IPS-18c (cell line): ENCODE results near the gene NDUFA8.

Experiments used
- H3K4me3 ChIP-seq: 2 replicates; pipeline ENCODE4 v1.7.0; 2013; ENCODE audit warnings: low read depth, mild to moderate bottlenecking, low read length, moderate library complexity; ENCODE audit not compliant: insufficient read depth
- H3K9me3 ChIP-seq: one replicate; pipeline ENCODE4 v1.6.1; 2013; ENCODE audit warnings: mild to moderate bottlenecking, low read length, moderate library complexity; ENCODE audit not compliant: control insufficient read depth, insufficient read depth

NDUFA8 gene

DNA sequence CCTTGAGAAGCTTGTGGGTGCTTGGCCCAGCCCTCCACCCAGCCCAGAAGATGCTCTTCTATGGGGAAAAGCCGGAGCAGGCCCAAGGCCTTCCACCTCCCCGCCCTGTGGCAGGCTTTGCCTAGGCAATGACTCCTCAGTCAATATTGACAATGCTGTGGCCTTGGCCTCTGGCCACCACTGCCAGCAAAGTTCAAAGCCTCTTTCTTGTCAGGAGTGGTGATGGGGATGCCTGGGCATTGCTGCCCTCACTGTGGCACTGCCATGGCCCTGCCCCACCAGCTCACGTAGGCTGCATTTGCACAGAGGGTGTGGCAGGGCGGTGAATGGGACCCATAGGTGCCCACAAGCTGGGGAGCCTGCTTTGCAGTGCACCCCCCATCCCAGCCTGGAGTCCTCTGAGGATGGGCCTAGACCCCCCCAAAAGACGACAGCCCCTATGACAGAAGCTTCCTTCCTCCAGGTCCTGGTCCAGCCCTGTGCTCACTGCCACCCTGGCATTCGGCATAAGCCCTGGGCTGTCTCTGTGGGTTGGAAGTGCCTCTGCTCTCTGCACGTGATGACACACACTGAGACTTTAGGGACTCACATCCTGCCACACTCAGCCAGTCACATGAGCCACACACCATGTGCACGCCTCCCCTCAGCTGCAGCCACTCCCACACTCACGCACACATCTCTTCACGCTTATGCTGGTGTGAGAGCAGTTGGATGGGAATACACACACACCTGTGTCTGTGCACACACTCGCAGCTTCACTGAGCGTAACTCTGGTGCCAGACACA lies 31.2 kb upstream of the NDUFA8 start:
- H3K9me3 ChIP-seq = peaks cover 2% of the 10 kb centered on the region
- H3K4me3 ChIP-seq = no peak overlapping the region

DNA sequence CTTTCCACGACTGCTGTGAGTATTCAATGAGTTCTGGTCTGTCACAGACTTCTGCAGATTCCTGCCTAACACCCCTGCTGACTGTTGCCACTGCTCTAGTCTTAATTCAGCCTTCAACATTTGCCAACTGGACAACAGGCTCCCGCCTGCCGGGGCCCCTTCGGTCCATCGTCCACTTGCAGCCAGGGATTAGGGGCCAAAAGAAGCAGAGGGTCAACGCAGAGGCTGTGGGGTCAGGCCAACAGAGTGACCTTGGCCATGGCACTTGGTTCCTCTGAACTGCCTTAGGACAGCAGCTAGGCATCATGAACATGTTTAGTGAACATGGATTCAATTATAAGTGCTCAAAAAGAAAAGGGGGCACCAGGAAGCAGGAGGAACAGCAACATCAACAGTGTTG lies 28.8 kb upstream of the NDUFA8 start:
- Histone ChIP-seq H3K4me3 (no peak overlapping the region), H3K9me3 (peaks cover 2% of the 10 kb centered on the region)

DNA sequence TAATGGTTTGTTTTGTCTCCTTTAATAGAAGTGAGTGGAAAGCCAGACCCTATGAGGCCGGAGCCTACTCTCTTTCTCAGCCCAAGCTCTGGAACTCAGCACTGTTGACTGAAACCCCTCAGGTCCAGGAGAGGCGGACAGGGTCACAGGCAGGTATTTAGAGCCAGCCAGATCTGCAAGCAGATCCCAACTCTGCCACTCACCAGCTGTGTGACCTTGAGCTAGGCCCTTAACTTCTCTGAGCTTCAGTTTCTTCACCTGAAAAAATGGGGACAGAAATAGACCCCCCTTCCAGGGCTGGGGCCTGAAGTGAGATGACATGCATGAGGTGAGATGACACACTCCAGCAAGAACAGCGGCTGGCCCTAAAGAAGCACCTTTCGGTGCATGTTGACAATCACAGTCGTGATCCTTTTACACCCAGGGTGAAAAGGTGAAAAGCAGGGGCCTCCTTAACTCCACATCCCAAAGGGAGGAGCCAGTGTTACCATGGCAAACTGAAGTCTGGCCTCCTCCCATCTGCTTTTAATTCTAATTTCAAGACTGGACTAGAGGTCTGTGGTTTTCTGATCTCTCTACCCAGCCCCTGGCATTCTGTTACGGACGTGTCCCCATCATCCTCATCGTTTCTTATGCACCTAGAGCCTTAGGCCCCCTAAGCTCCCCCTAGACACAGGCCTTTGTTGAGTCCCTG lies 27.3 kb upstream of the NDUFA8 start:
- H3K4me3 ChIP-seq = no peak overlapping the region
- H3K9me3 ChIP-seq = peaks cover 2% of the 10 kb centered on the region

DNA sequence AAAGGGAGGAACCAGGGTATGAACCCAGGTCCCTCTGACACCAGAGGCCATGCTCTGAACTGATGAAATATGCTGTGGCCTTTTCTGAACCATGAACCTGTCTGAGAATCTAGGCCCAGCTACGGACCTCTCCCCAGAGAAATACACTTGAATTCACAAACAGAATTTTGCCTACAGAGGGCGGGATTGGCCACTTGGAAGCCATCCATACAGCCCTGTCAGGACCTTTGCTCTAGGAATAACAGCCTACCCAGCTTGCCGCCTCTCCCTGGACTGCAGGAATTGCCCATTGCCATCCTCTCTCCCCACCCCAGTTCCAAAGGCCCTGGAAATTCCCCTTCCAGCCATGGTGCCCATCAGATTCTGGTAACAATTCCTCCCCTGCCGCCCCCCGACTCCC lies 26.7 kb upstream of the NDUFA8 start:
- no peak overlapping the region for H3K4me3 ChIP-seq
- peaks cover 2% of the 10 kb centered on the region for H3K9me3 ChIP-seq

DNA sequence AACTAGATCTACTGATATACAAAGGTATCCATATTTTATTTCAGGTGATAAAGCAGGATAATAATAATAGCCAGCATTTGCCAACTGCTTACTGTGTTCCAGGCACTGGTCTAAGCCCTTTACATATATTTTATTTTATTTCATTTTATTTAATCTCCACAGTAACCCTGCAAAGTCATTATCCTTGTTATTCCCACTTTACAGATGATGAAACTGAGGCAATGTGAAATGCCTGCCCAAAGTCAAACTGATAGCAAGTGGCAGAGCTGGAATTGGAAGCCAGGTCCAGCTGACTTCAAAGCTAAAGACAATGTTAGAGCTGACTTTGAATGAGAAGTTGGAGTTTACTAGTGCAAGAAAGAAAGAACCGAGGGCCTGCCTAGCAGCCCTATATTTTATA lies 25.0 kb upstream of the NDUFA8 start:
- no peak overlapping the region for H3K4me3 ChIP-seq
- peaks cover 2% of the 10 kb centered on the region for H3K9me3 ChIP-seq

DNA sequence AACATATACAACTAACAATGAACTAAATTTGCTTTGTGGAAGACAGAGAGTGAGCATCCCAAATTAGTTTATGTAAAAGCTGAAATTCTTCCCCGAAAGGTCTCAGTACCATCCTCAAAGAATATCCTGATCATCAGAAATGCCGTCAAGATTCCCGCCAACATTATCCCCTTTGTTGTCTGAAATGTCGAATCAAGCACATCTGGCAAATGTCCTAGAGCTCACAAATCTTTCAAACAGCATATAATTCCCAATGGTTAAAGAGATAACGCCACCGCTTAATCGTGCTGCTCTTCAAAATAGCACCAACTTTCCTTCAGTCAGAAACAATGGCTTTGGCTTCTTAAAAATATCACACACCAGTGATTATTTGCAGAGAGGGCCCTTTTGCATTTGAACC lies 23.9 kb upstream of the NDUFA8 start:
- H3K4me3 ChIP-seq = no peak overlapping the region
- peaks cover 2% of the 10 kb centered on the region for H3K9me3 ChIP-seq

DNA sequence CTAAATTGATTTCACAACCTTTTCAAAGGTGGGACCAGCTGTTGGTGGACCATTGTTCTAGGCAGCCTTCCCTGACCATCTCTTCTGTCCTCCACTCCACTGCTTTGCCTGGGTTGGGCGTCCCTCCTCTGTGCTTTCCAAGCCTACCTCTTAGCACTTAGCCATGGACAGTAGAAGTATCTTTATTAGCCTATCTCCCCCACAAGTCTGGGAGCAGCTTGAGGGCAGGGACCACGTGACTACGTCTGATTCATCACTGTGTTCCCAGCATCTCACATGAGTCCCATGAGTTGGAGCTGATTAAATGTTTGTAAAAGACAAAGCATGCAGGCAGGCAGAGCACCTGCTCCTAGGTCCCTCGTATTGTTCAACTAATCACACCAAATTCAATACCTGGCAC lies 21.1 kb upstream of the NDUFA8 start:
- no peak overlapping the region for H3K4me3 ChIP-seq
- H3K9me3 ChIP-seq = no peaks in the 10 kb centered on the region

DNA sequence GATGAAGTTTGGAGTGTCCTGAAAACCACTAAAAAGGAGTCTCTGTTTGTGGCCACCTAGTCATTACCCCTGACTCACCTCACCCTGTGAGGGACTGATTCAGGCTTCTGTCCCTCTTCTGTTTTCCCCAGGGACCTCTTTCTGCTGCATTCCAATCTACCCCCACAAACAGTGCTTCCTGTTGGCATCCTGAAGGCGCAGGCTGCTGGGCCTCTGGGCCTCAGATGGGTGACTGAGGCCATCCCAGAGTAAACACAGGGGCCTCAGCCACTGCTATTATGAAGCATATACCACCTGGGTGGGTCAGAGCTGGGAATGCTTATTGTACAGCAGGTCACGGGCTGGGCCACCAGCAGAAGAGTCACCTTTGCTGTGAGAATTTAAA lies 20.1 kb upstream of the NDUFA8 start:
- Histone ChIP-seq H3K9me3 (no peaks in the 10 kb centered on the region), H3K4me3 (no peak overlapping the region)

DNA sequence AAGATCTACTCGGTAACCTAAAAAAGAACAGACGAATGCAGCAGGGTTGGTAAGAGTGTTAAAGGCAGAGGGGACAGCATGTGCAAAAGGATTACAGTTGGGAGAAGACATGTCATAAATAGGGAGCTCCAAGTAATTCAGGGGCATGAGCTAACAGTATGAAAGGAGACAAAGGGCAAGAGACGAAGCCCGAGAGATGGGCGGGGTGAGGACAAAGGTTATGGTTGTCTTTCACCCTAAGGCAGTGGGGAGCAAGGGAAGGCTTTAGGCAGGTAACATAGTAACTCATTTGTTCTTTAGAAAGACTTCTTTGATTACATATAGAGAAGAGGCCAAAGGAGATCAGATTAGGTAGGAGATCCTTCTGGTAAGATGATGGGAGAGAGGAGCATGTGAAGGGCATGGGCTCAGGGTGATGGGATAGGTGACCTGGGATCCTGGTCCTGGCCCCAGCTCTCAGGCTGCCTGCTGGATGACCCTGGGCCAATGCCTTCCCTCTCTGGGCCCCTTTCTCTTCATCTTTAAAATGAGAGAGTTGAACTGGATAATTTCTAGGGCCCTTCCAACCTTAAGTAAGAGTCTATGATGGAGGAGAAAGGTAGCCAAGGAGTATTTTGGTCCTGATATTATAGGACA lies 19.6 kb upstream of the NDUFA8 start:
- H3K9me3 ChIP-seq = no peaks in the 10 kb centered on the region
- no peak overlapping the region for H3K4me3 ChIP-seq

DNA sequence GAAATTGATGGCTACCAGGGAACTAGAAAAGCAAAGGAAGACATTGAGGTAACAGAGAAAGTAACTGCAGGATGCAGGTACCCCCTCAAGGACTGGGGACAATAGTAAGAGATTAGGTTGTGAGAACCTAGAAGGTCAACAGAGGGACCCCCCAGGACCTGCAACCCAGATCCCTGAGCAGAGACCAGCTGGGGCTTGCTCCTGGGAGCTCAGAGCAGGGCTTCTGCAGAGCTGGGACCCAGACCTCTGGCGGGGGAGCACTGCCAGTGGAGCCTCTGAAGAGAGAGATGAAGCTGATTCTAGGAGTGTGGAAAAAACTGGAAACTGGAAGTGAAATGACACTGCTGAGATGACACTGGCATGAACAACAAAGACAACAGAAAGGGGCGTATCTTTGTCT lies 17.3 kb upstream of the NDUFA8 start:
- H3K4me3 ChIP-seq = no peak overlapping the region
- no peaks in the 10 kb centered on the region for H3K9me3 ChIP-seq

DNA sequence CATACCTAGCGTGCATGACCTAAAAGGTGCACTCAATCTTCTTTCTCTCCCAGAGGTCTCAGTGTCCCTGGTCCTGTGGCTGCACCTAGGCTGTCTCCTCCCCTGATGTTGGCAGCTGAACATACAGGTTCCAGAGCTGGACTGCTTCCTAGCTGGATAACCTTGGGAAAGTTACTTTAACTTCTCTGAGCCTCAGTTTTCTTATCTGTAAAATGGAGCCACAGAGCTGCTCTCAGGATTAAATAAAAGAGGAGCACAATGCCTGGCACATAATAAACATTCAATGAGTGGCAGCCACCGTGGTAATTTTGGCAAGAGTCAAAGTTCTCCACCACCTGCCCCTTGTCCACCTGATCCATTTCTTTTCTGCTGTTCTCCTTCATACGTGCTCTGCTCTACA lies 14.1 kb upstream of the NDUFA8 start:
- no peak overlapping the region for H3K4me3 ChIP-seq
- H3K9me3 ChIP-seq = no peaks in the 10 kb centered on the region

DNA sequence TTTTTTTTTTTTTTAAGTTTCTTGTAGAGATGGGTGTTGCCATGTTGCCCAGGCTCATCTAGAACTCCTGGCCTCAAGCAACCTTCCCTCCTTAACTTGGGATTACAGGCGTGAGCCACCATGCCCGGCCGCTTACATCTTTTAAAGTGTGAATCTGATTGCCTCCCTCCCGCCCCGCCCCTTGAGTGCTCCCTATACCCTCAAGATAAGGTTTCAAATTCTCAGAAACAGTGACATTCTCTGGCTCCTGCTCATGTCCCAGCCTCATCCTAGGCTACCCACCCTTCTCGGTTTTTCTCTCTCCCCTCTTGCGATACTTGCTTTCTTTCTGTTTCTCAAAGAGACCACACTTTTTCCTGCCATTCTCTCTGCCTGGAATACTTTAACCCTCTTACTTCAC lies 12.6 kb upstream of the NDUFA8 start:
- Histone ChIP-seq H3K4me3 (no peak overlapping the region), H3K9me3 (no peaks in the 10 kb centered on the region)

DNA sequence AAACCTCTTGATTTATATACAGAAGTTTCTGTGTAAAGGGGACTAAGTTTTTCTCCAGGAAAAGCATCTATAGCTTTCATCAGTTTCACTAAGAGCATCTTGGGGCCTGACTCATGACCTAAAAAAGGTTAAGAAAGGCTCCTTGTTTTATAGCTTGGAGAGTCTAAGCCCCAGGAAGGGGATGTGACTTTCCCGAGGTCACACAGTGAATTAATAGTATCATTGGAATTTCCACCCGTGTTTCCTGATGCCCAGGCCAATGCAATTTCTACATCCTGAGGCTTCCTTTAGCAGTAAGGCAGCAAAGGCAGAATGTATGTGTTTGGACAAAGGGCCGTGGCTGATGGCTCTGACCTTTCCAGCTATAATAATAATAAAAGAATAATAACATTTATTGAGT lies 8.8 kb upstream of the NDUFA8 start:
- Histone ChIP-seq H3K4me3 (no peak overlapping the region), H3K9me3 (peaks cover 3% of the 10 kb centered on the region)

DNA sequence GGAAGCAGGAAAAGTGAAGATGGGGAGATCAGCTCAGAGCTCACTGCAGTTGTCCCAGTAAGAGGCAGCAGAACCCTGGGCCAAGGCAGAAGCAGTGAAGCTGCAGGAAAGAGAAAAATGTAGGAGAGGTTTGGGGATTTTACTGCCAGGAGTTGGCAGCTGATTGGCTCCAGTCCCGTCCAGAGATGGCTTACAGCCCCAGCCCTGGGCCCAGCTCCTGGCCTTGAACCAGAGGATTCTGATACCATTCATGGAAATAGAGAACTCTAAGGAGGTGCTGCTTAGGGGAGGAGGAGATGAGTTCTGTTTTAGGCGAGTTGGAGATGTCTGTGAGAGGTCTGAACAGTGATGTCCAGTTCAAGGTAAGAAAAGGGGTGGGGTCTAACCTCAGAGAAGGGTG lies 4.7 kb upstream of the NDUFA8 start:
- H3K4me3 ChIP-seq = no peak overlapping the region
- peaks cover 3% of the 10 kb centered on the region for H3K9me3 ChIP-seq

DNA sequence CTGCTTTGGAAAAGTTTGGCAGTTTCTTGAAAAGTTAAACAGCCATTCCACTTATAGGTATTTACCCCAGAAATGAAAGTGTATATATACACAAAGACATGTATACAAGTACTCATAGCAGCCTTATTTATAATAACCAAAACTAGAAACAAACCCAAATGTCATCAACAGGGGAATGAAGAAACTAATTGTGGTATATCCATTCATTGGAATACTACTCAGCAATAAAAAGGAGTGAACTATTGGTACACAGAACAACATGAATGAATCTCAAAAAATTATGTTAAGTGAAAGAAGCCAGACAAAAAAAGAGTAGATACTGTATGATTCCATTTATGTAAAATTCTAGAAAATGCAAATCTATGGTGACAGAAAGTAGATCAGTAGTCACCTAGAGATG lies 2.8 kb upstream of the NDUFA8 start:
- peaks cover 3% of the 10 kb centered on the region for H3K9me3 ChIP-seq
- H3K4me3 ChIP-seq = no peak overlapping the region

DNA sequence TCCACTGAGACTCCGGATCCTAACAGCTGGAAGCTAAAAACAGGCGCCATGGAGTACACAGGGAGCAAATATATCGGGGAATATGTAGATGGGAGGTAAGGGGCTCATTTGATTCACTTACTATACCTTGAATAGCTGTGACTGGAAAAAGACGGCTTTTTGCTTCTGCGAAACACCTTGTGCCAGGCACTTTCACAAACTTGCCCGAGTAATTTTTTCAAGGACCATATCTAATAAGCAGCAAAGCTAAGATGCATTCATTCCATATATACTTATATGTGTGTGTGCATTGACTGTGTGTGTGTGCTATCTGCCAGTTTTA lies 307 bp upstream of the NDUFA8 start:
- Histone ChIP-seq H3K4me3 (peak overlapping the region; percentile 80; the same call in 1 of the 2 replicates), H3K9me3 (no peaks in the 10 kb centered on the region)

DNA sequence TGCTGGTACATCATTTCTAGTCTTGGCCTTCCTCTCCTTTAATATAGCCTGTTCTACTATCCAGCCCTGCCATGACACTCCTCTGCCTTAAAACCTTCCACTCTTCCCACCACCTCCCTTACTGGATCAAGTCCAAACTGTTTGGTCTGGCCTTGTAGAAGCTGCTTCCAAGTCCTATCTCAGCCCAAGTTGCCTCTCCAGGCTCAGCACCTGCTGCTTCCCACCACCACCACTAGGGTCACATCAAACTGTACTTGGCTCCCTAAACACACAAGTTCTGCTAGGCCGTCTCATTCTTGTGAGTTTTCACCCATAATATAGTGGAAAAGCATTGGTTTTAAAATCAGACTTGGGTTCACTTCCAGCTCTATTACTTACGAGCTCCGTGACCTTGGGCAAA lies 1.4 kb downstream of the NDUFA8 start:
- Histone ChIP-seq H3K4me3 (no peak overlapping the region), H3K9me3 (no peaks in the 10 kb centered on the region)

DNA sequence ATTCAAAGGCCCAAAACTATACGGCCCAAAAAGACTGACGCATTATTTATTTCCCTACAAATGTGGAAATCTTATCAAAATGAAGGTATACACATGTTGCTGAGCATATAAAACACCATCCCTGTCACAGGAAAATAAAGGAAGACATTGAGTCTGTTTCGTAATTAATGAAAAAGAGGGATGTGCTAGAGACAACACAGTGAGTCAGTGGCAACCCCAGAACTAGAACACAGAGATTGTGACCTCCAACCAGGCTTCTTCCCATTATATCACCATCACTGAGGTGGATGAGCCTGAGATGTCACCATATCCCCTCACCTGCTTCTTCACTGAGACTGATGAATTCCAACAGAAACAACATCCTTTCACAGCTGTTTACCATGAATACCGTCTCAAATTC lies 3.8 kb downstream of the NDUFA8 start:
- Histone ChIP-seq H3K4me3 (no peak overlapping the region), H3K9me3 (no peaks in the 10 kb centered on the region)
